Measurements from ENCODE around the gene SNRNP200.

GRCh38 chr2:96296925-96297324, 8.4 kb downstream of the SNRNP200 start:
- TF ChIP-seq, protein P1, sequence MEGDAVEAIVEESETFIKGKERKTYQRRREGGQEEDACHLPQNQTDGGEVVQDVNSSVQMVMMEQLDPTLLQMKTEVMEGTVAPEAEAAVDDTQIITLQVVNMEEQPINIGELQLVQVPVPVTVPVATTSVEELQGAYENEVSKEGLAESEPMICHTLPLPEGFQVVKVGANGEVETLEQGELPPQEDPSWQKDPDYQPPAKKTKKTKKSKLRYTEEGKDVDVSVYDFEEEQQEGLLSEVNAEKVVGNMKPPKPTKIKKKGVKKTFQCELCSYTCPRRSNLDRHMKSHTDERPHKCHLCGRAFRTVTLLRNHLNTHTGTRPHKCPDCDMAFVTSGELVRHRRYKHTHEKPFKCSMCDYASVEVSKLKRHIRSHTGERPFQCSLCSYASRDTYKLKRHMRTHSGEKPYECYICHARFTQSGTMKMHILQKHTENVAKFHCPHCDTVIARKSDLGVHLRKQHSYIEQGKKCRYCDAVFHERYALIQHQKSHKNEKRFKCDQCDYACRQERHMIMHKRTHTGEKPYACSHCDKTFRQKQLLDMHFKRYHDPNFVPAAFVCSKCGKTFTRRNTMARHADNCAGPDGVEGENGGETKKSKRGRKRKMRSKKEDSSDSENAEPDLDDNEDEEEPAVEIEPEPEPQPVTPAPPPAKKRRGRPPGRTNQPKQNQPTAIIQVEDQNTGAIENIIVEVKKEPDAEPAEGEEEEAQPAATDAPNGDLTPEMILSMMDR (IDR thresholded peaks at IDR 0.05), result no peak
- TF ChIP-seq POLR2A (IDR thresholded peaks at IDR 0.05), result no peak
